PFSK-1 (cell line): ENCODE measurements around the gene C13orf46.

Experiments used
- FOXP2 ChIP-seq: optimal IDR thresholded peaks from 2 replicates; pipeline ENCODE3; 2011; ENCODE audit warnings: borderline replicate concordance, control low read depth, inconsistent platforms; ENCODE audit not compliant: insufficient read depth; ENCODE audit errors: extremely low read length, extremely low read depth
- POLR2AphosphoS5 ChIP-seq: IDR thresholded peaks from 2 replicates; pipeline ENCODE4 v1.6.1; 2012; ENCODE audit warnings: low read depth, mild to moderate bottlenecking, control low read depth, low read length, moderate library complexity
- REST ChIP-seq, 2 experiments: IDR thresholded peaks; 2 replicates each; pipeline versions ENCODE4 v1.6.1 to v1.8.0; 2011 to 2012; ENCODE audit warnings: low read depth in 2 of 2, low read length in 2 of 2, control low read depth in 1 of 2, inconsistent platforms in 1 of 2, mild to moderate bottlenecking in 1 of 2, moderate library complexity in 1 of 2; ENCODE audit not compliant: insufficient read depth in 1 of 2
- SIN3A ChIP-seq: IDR thresholded peaks from 2 replicates; pipeline ENCODE4 v1.6.1; 2012; ENCODE audit warnings: mild to moderate bottlenecking, low read length, moderate library complexity, borderline replicate concordance; ENCODE audit not compliant: insufficient read depth
- TAF1 ChIP-seq: IDR thresholded peaks from 2 replicates; pipeline ENCODE4 v1.6.1; 2012; ENCODE audit warnings: low read length, control low read depth, borderline replicate concordance; ENCODE audit not compliant: insufficient read depth

The C13orf46 gene

GRCh38 chr13:113905942-113906341 is 67.9 kb downstream of the C13orf46 start:
- no peak for TF ChIP-seq TAF1
- TF ChIP-seq POLR2AphosphoS5: no peak
- TF ChIP-seq SIN3A: no peak
- no peak for TF ChIP-seq FOXP2
- TF ChIP-seq REST (IDR thresholded peaks at IDR 0.05; ENCODE audit: insufficient read depth in 1 of 2, low read depth in 2 of 2, low read length in 2 of 2): no peak

- no peak for TF ChIP-seq REST (IDR thresholded peaks at IDR 0.05; ENCODE audit: insufficient read depth in 1 of 2, low read depth in 2 of 2, low read length in 2 of 2)
- no peak for TF ChIP-seq FOXP2
- no peak for TF ChIP-seq TAF1
- TF ChIP-seq POLR2AphosphoS5: no peak
- TF ChIP-seq SIN3A: no peak
Measured at GRCh38 chr13:113905018-113905417, 68.9 kb downstream of the C13orf46 start.

GRCh38 chr13:113904411-113904810 is 69.5 kb downstream of the C13orf46 start:
- TF ChIP-seq REST (IDR thresholded peaks at IDR 0.05; ENCODE audit: insufficient read depth in 1 of 2, low read depth in 2 of 2, low read length in 2 of 2) (no peak), SIN3A (no peak), TAF1 (no peak), POLR2AphosphoS5 (no peak), FOXP2 (no peak)

GRCh38 chr13:113903912-113904311 is 70.0 kb downstream of the C13orf46 start:
- no peak for TF ChIP-seq TAF1
- no peak for TF ChIP-seq SIN3A
- no peak for TF ChIP-seq FOXP2
- no peak for TF ChIP-seq POLR2AphosphoS5
- TF ChIP-seq REST (IDR thresholded peaks at IDR 0.05; ENCODE audit: insufficient read depth in 1 of 2, low read depth in 2 of 2, low read length in 2 of 2): no peak
